ENCODE results near the gene DCLK2.
"Not testable (repeated sequence)": the region's sequence is repeated elsewhere in the genome, so short reads cannot be mapped to it uniquely, and the experiment has no call there.

The DCLK2 gene

GRCh38 chr4:150192986-150193385 lies 114.7 kb downstream of the DCLK2 start:
- DNase-seq (ENCODE audit: low spot score), result no peak
- in situ Hi-C loops (cut with MboI; ENCODE audit: low pct_unique_long_range_greater_than_20kb, low sequenced_read_pairs, unreplicated experiment), result no loop called here
- TF ChIP-seq CTCF (IDR thresholded peaks at IDR 0.05; ENCODE audit: extremely low read depth, insufficient read depth, missing control alignments), result no peak

GRCh38 chr4:150197256-150197655 lies 119.0 kb downstream of the DCLK2 start:
- in situ Hi-C loops (cut with MboI; ENCODE audit: low pct_unique_long_range_greater_than_20kb, low sequenced_read_pairs, unreplicated experiment); DNase-seq (ENCODE audit: low spot score): not testable (repeated sequence)

- no peak for DNase-seq (ENCODE audit: low spot score)
- in situ Hi-C loops (cut with MboI; ENCODE audit: low pct_unique_long_range_greater_than_20kb, low sequenced_read_pairs, unreplicated experiment), result no loop called here
- TF ChIP-seq CTCF (IDR thresholded peaks at IDR 0.05; ENCODE audit: extremely low read depth, insufficient read depth, missing control alignments), result no peak
Measured at GRCh38 chr4:150199056-150199455, 120.8 kb downstream of the DCLK2 start.

- no peak for DNase-seq (ENCODE audit: low spot score)
- no peak for TF ChIP-seq CTCF (IDR thresholded peaks at IDR 0.05; ENCODE audit: extremely low read depth, insufficient read depth, missing control alignments)
- in situ Hi-C loops (cut with MboI; ENCODE audit: low pct_unique_long_range_greater_than_20kb, low sequenced_read_pairs, unreplicated experiment), result loop anchor here (25.0 kb wide), 1 partner anchor 193 kb away; no protein-coding TSS in a partner anchor
Measured at GRCh38 chr4:150205016-150205415, 126.8 kb downstream of the DCLK2 start.

GRCh38 chr4:150206265-150206664 lies 128.0 kb downstream of the DCLK2 start:
- in situ Hi-C loops (cut with MboI; ENCODE audit: low pct_unique_long_range_greater_than_20kb, low sequenced_read_pairs, unreplicated experiment), result loop anchor here (25.0 kb wide), 1 partner anchor 194 kb away; no protein-coding TSS in a partner anchor
- no peak for DNase-seq (ENCODE audit: low spot score)
- TF ChIP-seq CTCF (IDR thresholded peaks at IDR 0.05; ENCODE audit: extremely low read depth, insufficient read depth, missing control alignments), result no peak

- in situ Hi-C loops (cut with MboI; ENCODE audit: low pct_unique_long_range_greater_than_20kb, low sequenced_read_pairs, unreplicated experiment), result loop anchor here (25.0 kb wide), 1 partner anchor 195 kb away; no protein-coding TSS in a partner anchor
- no peak for TF ChIP-seq CTCF (IDR thresholded peaks at IDR 0.05; ENCODE audit: extremely low read depth, insufficient read depth, missing control alignments)
- no peak for DNase-seq (ENCODE audit: low spot score)
Measured at GRCh38 chr4:150206954-150207353, 128.7 kb downstream of the DCLK2 start.

- TF ChIP-seq CTCF (IDR thresholded peaks at IDR 0.05; ENCODE audit: extremely low read depth, insufficient read depth, missing control alignments), result no peak
- in situ Hi-C loops (cut with MboI; ENCODE audit: low pct_unique_long_range_greater_than_20kb, low sequenced_read_pairs, unreplicated experiment), result loop anchor here (25.0 kb wide), 1 partner anchor 196 kb away; no protein-coding TSS in a partner anchor
- no peak for DNase-seq (ENCODE audit: low spot score)
Measured at GRCh38 chr4:150207871-150208270, 129.6 kb downstream of the DCLK2 start.

Data from GM13977 (cell line).